ENCODE results near the gene IL32.

DNA sequence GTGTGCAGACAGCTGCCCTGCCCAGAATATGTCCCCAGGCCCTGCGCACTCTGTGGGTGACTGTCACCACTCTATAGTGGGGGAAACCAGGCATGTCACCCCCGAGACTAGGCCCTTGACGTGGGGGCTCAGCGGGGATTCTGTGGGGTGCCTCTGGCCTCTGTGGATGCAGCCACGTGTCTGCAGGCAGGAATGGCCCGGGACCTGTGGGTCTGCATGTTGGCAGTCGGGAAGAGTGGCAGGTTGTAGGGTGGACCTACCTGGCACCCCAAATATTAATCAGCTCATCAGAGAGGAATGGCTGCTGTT lies 954 bp downstream of the IL32 start:
- TF ChIP-seq, protein P1, sequence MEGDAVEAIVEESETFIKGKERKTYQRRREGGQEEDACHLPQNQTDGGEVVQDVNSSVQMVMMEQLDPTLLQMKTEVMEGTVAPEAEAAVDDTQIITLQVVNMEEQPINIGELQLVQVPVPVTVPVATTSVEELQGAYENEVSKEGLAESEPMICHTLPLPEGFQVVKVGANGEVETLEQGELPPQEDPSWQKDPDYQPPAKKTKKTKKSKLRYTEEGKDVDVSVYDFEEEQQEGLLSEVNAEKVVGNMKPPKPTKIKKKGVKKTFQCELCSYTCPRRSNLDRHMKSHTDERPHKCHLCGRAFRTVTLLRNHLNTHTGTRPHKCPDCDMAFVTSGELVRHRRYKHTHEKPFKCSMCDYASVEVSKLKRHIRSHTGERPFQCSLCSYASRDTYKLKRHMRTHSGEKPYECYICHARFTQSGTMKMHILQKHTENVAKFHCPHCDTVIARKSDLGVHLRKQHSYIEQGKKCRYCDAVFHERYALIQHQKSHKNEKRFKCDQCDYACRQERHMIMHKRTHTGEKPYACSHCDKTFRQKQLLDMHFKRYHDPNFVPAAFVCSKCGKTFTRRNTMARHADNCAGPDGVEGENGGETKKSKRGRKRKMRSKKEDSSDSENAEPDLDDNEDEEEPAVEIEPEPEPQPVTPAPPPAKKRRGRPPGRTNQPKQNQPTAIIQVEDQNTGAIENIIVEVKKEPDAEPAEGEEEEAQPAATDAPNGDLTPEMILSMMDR (IDR thresholded peaks at IDR 0.05), result no peak
- TF ChIP-seq EZH2 (IDR thresholded peaks at IDR 0.05; ENCODE audit: borderline replicate concordance, insufficient read depth, low read depth, low read length, poor library complexity, severe bottlenecking), result no peak
